Liver (tissue), 9 donors: ENCODE results near the gene SAA4. TPM values are rescaled to one million over a fixed set of nuclear protein-coding genes. Genes with fewer than 3 reads are reported as not detected.

Experiments
- DNase-seq: peaks from one replicate; pipeline ENCODE4 v3.0.0-alpha.2; 2017; ENCODE audit warnings: low spot score
- H3K27ac ChIP-seq, 2 donors: one replicate each; pipeline ENCODE4 v1.7.0; 2013; ENCODE audit warnings: inconsistent platforms in 2 of 2, low read length in 2 of 2, control low read depth in 1 of 2, low read depth in 1 of 2, mild to moderate bottlenecking in 1 of 2
- H3K27me3 ChIP-seq, 4 donors: one replicate each; pipeline versions ENCODE4 v1.6.1 to v1.7.0; 2013; ENCODE audit warnings: low read length in 3 of 4, inconsistent platforms in 1 of 4, mild to moderate bottlenecking in 1 of 4, moderate library complexity in 1 of 4; ENCODE audit not compliant: control insufficient read depth in 4 of 4, insufficient read depth in 4 of 4
- H3K36me3 ChIP-seq, 4 donors: one replicate each; pipeline versions ENCODE4 v1.6.1 to v1.7.0; 2013; ENCODE audit warnings: low read length in 3 of 4, mild to moderate bottlenecking in 3 of 4, low read depth in 1 of 4, moderate library complexity in 1 of 4; ENCODE audit not compliant: control insufficient read depth in 4 of 4, insufficient read depth in 3 of 4
- H3K4me1 ChIP-seq, 4 donors: one replicate each; pipeline versions ENCODE4 v1.6.1 to v1.7.0; 2013; ENCODE audit warnings: low read length in 3 of 4, mild to moderate bottlenecking in 3 of 4, moderate library complexity in 1 of 4; ENCODE audit not compliant: control insufficient read depth in 4 of 4, insufficient read depth in 4 of 4
- H3K4me3 ChIP-seq, 3 donors: one replicate each; pipeline versions ENCODE4 v1.6.1 to v1.7.0; 2013; ENCODE audit warnings: low read length in 3 of 3, control low read depth in 1 of 3, low read depth in 1 of 3, mild to moderate bottlenecking in 1 of 3
- H3K9ac ChIP-seq, 2 donors: one replicate each; pipeline ENCODE4 v1.7.0; 2013; ENCODE audit warnings: low read length in 2 of 2, mild to moderate bottlenecking in 2 of 2, moderate library complexity in 2 of 2, control low read depth in 1 of 2, low read depth in 1 of 2
- H3K9me3 ChIP-seq, 4 donors: one replicate each; pipeline versions ENCODE4 v1.6.1 to v1.7.0; 2013; ENCODE audit warnings: low read length in 3 of 4; ENCODE audit not compliant: control insufficient read depth in 4 of 4
- ATF3 ChIP-seq: IDR thresholded peaks from 2 replicates; pipeline ENCODE4 v1.6.1; 2016; ENCODE audit warnings: antibody characterized with exemption
- CTCF ChIP-seq: fragments of 150-350 bp; IDR thresholded peaks from 2 replicates; pipeline ENCODE4 v1.5.1; 2017; ENCODE audit warnings: improper control_type of control experiment, low read depth, low read length; ENCODE audit not compliant: missing input control
- EGR1 ChIP-seq, 2 donors: IDR thresholded peaks; 2 replicates each; pipeline ENCODE4 v1.6.1; 2016 to 2018; ENCODE audit warnings: antibody characterized with exemption in 2 of 2, low read depth in 2 of 2
- FOXA1 ChIP-seq: IDR thresholded peaks from 2 replicates; pipeline ENCODE4 v1.6.1; 2016; ENCODE audit warnings: antibody characterized with exemption
- FOXA2 ChIP-seq: IDR thresholded peaks from 2 replicates; pipeline ENCODE4 v1.6.1; 2016; ENCODE audit warnings: antibody characterized with exemption
- GABPA ChIP-seq, 2 donors: IDR thresholded peaks in 1 of 2; conservative IDR thresholded peaks in 1 of 2; 2 replicates each; pipeline ENCODE4 v1.6.1; 2016; ENCODE audit warnings: antibody characterized with exemption in 2 of 2, mild to moderate bottlenecking in 1 of 2, moderate library complexity in 1 of 2
- HNF4A ChIP-seq, 2 donors: conservative IDR thresholded peaks; 2 replicates each; pipeline ENCODE4 v1.6.1; 2016; ENCODE audit warnings: antibody characterized with exemption in 2 of 2, mild to moderate bottlenecking in 2 of 2
- HNF4G ChIP-seq: IDR thresholded peaks from 2 replicates; pipeline ENCODE4 v1.6.1; 2016; ENCODE audit warnings: antibody characterized with exemption
- JUND ChIP-seq, 2 donors: IDR thresholded peaks; 2 replicates each; pipeline ENCODE4 v1.6.1; 2016; ENCODE audit warnings: antibody characterized with exemption in 2 of 2
- NR2F2 ChIP-seq: IDR thresholded peaks from 2 replicates; pipeline ENCODE4 v1.6.1; 2016; ENCODE audit warnings: antibody characterized with exemption
- RAD21 ChIP-seq, 2 donors: IDR thresholded peaks; 2 replicates each; pipeline ENCODE4 v1.6.1; 2016; ENCODE audit warnings: antibody characterized with exemption in 2 of 2, mild to moderate bottlenecking in 2 of 2
- REST ChIP-seq: IDR thresholded peaks from 2 replicates; pipeline ENCODE4 v1.6.1; 2016; ENCODE audit warnings: antibody characterized with exemption, mild to moderate bottlenecking
- RXRA ChIP-seq, 2 donors: IDR thresholded peaks; 2 replicates each; pipeline ENCODE4 v1.6.1; 2017 to 2018; ENCODE audit warnings: antibody characterized with exemption in 2 of 2, mild to moderate bottlenecking in 1 of 2
- SP1 ChIP-seq: IDR thresholded peaks from 2 replicates; pipeline ENCODE4 v1.6.1; 2018; ENCODE audit warnings: antibody characterized with exemption, mild to moderate bottlenecking
- TAF1 ChIP-seq: conservative IDR thresholded peaks from 2 replicates; pipeline ENCODE4 v1.6.1; 2016; ENCODE audit warnings: antibody characterized with exemption, mild to moderate bottlenecking
- YY1 ChIP-seq: IDR thresholded peaks from 2 replicates; pipeline ENCODE4 v1.6.1; 2016; ENCODE audit warnings: antibody characterized with exemption, mild to moderate bottlenecking
- WGBS: extraction: QIAGEN DNeasy Blood & Tissue Kit; methylation state at CpG from one replicate; pipeline ENCODE4 v1.1.7; 2013; 5-methylcytosine and 5-hydroxymethylcytosine counted together
- polyA plus RNA-seq, 2 donors: library from polyadenylated mRNA; stranded (reverse) in 1 of 2; unstranded in 1 of 2; fragments of 200-250 nt in 1 of 2; fragments of >200 nt in 1 of 2; fragmentation: Nextera tagmentation in 1 of 2; extraction: Ambion mirVana in 1 of 2; gene quantifications; one replicate each; pipeline versions ENCODE4 v1.2.1 to v1.2.3, GENCODE V29; 2013 to 2015
- total RNA-seq, 2 donors: library from RNA; depleted of rRNA; stranded (reverse); fragments of >200 nt; gene quantifications; one replicate each; pipeline ENCODE4 v1.2.3, GENCODE V29; 2014
- TF ChIP-seq, protein P1 (sequence below): IDR thresholded peaks from 2 replicates; pipeline ENCODE4 v1.6.1; 2016; ENCODE audit warnings: antibody characterized with exemption
- TF ChIP-seq, protein P2 (sequence below): IDR thresholded peaks from 2 replicates; pipeline ENCODE4 v1.6.1; 2016; ENCODE audit warnings: antibody characterized with exemption
- donor health status: healthy.
- donor health status: healthy.
- donor health status: healthy.
- donor health status: healthy.
- donor health status: healthy.

Gene SAA4, protein sequence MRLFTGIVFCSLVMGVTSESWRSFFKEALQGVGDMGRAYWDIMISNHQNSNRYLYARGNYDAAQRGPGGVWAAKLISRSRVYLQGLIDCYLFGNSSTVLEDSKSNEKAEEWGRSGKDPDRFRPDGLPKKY
- total RNA-seq (100 to 1,000 TPM in 1 of 2 donors, 10 to 100 TPM in 1; 84.9 to 792 TPM), polyA plus RNA-seq (1,000 to 10,000 TPM; 1,462 to 4,017 TPM)

GRCh38 chr11:18236664-18237356 is at the start of gene SAA4:
TSS of gene SAA4 (minus strand) at chr11:18236802. CDS start at chr11:18235926, 876 bp downstream.
- 38% methylated on average over 2 of the region's 2 CpGs for WGBS
- peak within 1 kb of the TSS; percentile 66 to 80 for H3K27ac ChIP-seq
- peak within 1 kb of the TSS; percentile 52 to 99 (median 97) for H3K4me3 ChIP-seq
- peak within 1 kb of the TSS; percentile 29 to 73 for H3K9ac ChIP-seq
- H3K36me3 ChIP-seq = peaks cover 0 to 10% (median 4%) of the 10 kb centered on the region in 4 donors
- H3K27me3 ChIP-seq = no peaks in the 10 kb centered on the region
- no peaks in the 10 kb centered on the region for H3K9me3 ChIP-seq
- TF ChIP-seq EGR1 (IDR thresholded peaks at IDR 0.05; ENCODE audit: low read depth in 2 of 2) (peak in 1 of 2 donors; percentile 32), SP1 (peak; percentile 64), GABPA (IDR thresholded peaks at IDR 0.05 in 1 of 2, conservative IDR thresholded peaks at IDR 0.05 in 1 of 2) (peak in 1 of 2 donors; percentile 26), JUND (IDR thresholded peaks at IDR 0.05) (peak; percentile 54 to 73), REST (peak; percentile 61), FOXA2 (no peak), TAF1 (peak; percentile 97), RAD21 (IDR thresholded peaks at IDR 0.05) (peak; percentile 27 to 30), CTCF (no peak), RXRA (IDR thresholded peaks at IDR 0.05) (peak; percentile 60 to 76), HNF4A (conservative IDR thresholded peaks at IDR 0.05) (peak; percentile 90 to 94), YY1 (peak; percentile 81), FOXA1 (peak; percentile 37), ATF3 (no peak), NR2F2 (no peak), HNF4G (peak; percentile 56)
- TF ChIP-seq, protein P1, sequence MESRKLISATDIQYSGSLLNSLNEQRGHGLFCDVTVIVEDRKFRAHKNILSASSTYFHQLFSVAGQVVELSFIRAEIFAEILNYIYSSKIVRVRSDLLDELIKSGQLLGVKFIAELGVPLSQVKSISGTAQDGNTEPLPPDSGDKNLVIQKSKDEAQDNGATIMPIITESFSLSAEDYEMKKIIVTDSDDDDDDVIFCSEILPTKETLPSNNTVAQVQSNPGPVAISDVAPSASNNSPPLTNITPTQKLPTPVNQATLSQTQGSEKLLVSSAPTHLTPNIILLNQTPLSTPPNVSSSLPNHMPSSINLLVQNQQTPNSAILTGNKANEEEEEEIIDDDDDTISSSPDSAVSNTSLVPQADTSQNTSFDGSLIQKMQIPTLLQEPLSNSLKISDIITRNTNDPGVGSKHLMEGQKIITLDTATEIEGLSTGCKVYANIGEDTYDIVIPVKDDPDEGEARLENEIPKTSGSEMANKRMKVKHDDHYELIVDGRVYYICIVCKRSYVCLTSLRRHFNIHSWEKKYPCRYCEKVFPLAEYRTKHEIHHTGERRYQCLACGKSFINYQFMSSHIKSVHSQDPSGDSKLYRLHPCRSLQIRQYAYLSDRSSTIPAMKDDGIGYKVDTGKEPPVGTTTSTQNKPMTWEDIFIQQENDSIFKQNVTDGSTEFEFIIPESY = peak; percentile 2
- TF ChIP-seq, protein P2, sequence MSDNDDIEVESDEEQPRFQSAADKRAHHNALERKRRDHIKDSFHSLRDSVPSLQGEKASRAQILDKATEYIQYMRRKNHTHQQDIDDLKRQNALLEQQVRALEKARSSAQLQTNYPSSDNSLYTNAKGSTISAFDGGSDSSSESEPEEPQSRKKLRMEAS = peak; percentile 53
- no peak for DNase-seq
- peaks cover 0 to 27% (median 14%) of the 10 kb centered on the region in 4 donors for H3K4me1 ChIP-seq
